GM12878 (cell line): ENCODE measurements around the gene BTG4. TPM values are rescaled to one million over a fixed set of nuclear protein-coding genes. Genes with fewer than 3 reads are reported as not detected.
A peak's percentile ranks its signal among the peaks of the same experiment; 100 is the strongest.

Experiments
- ATAC-seq: fragments of 200-7000 bp; cut with Tn5 transposase; 3 replicates; pipeline ENCODE4 v1.9.1; 2020; ENCODE audit warnings: mild to moderate bottlenecking, moderate library complexity
- BruUV-seq: library from RNA; stranded (reverse); fragments of 400-500 nt; replicated peaks from 2 replicates; lab custom pipeline; 2021; lab: Mats Ljungman, UMichigan
- CTCF ChIA-PET: fragments of 300-600 bp; sonication (Branson Sonifier 250); formaldehyde crosslinking; extraction: SDS; loops from one replicate; lab custom pipeline; 2021; ENCODE audit warnings: inconsistent platforms; lab: Yijun Ruan, JAX
- POLR2A ChIA-PET: fragments of 350-600 bp; formaldehyde crosslinking; extraction: SDS; loops from one replicate; lab custom pipeline; 2021; ENCODE audit warnings: inconsistent platforms; lab: Charles Lee
- RAD21 ChIA-PET: fragments of 300-600 bp; sonication (Branson Sonifier 250); formaldehyde crosslinking; loops from one replicate; lab custom pipeline; 2023; ENCODE audit warnings: antibody characterized with exemption; ENCODE audit not compliant: unreplicated experiment; lab: Charles Lee
- SMC1A ChIA-PET: fragments of 300-600 bp; sonication (Branson Sonifier 250); formaldehyde crosslinking; loops from one replicate; lab custom pipeline; 2023; ENCODE audit not compliant: unreplicated experiment, uncharacterized antibody; lab: Charles Lee
- DNase-seq: peaks from one replicate; pipeline ENCODE4 v3.0.0-alpha.2; 2011; ENCODE audit warnings: low read depth, low spot score
- FAIRE-seq: peaks from 3 replicates; lab custom pipeline; 2011; peaks lifted over from hg19 to GRCh38; lab: Jason Lieb, UNC
- H2AFZ ChIP-seq: 2 replicates; pipeline ENCODE4 v1.6.0; 2011; ENCODE audit warnings: low read depth, low read length, control low read depth; ENCODE audit not compliant: control insufficient read depth
- H3K27ac ChIP-seq: 2 replicates; pipeline ENCODE4 v1.5.1; 2011; ENCODE audit warnings: control low read depth; ENCODE audit not compliant: control insufficient read depth, insufficient read depth
- H3K27me3 ChIP-seq, 2 experiments: replicated peaks in 1 of 2; 2 replicates each; pipeline versions ENCODE4 v1.6.0 to v1.6.1; 2011; ENCODE audit warnings: low read length in 1 of 2; ENCODE audit not compliant: control insufficient read depth in 2 of 2, insufficient read depth in 2 of 2
- H3K36me3 ChIP-seq, 2 experiments: 2 replicates each; pipeline ENCODE4 v1.5.1; 2011; ENCODE audit warnings: low read length in 1 of 2; ENCODE audit not compliant: control insufficient read depth in 2 of 2, insufficient read depth in 2 of 2
- H3K4me1 ChIP-seq: 2 replicates; pipeline ENCODE4 v1.6.1; 2011; ENCODE audit warnings: mild to moderate bottlenecking, low read length, moderate library complexity, mixed read lengths; ENCODE audit not compliant: control insufficient read depth, insufficient read depth
- H3K4me2 ChIP-seq: 2 replicates; pipeline ENCODE4 v1.6.0; 2011; ENCODE audit warnings: control low read depth; ENCODE audit not compliant: control insufficient read depth, insufficient read depth
- H3K4me3 ChIP-seq: fragments of 200-600 bp; sonication (generic); 2 replicates; pipeline ENCODE4 v1.5.1; 2016
- H3K79me2 ChIP-seq: 2 replicates; pipeline ENCODE4 v1.6.0; 2011; ENCODE audit warnings: low read length; ENCODE audit not compliant: control insufficient read depth, insufficient read depth
- H3K9ac ChIP-seq: 2 replicates; pipeline ENCODE4 v1.8.0; 2011; ENCODE audit warnings: low read length, control low read depth, mixed read lengths; ENCODE audit not compliant: control insufficient read depth, insufficient read depth
- H3K9me3 ChIP-seq: replicated peaks from 3 replicates; pipeline ENCODE4 v1.5.1; 2011; ENCODE audit warnings: mild to moderate bottlenecking, low read length; ENCODE audit not compliant: control insufficient read depth, insufficient read depth
- H4K20me1 ChIP-seq: 2 replicates; pipeline ENCODE4 v1.6.0; 2011; ENCODE audit not compliant: control insufficient read depth, insufficient read depth
- BHLHE40 ChIP-seq, 2 experiments: fragments of 450-650 bp in 1 of 2; IDR thresholded peaks; 2 replicates each; pipeline ENCODE4 v1.6.1; 2011 to 2017; ENCODE audit warnings: low read depth in 2 of 2, borderline replicate concordance in 1 of 2, improper control_type of control experiment in 1 of 2, low read length in 1 of 2, mild to moderate bottlenecking in 1 of 2
- KAT2A ChIP-seq: conservative IDR thresholded peaks from 2 replicates; pipeline ENCODE4 v1.6.1; 2011; ENCODE audit warnings: low read depth, low read length; ENCODE audit not compliant: control insufficient read depth
- MEF2A ChIP-seq: IDR thresholded peaks from 2 replicates; pipeline ENCODE4 v1.6.1; 2011; ENCODE audit warnings: low read depth, mild to moderate bottlenecking, low read length, moderate library complexity; ENCODE audit not compliant: insufficient read depth
- WGBS: methylation state at CpG from one replicate; pipeline ENCODE4 v1.1.6; 2016; ENCODE audit warnings: low lambda C conversion rate; ENCODE audit not compliant: insufficient replicate concordance, insufficient coverage; ENCODE audit errors: missing lambda C conversion rate; 5-methylcytosine and 5-hydroxymethylcytosine counted together
- in situ Hi-C: fragments of 300-500 bp; cut with MboI; formaldehyde crosslinking; loops from 9 replicates; pipeline ENCODE4 v1.14.3; 2018; ENCODE audit warnings: mixed read lengths
- intact Hi-C: fragments of 100-400 bp; cut with micrococcal nuclease; formaldehyde crosslinking; loops from one replicate; pipeline ENCODE4 v1.14.2; 2022; ENCODE audit not compliant: unreplicated experiment
- polyA plus RNA-seq, 11 experiments: library from polyadenylated mRNA; depleted of rRNA in 4 of 11; unstranded in 6 of 11; stranded (reverse) in 5 of 11; fragments of >200 nt; fragmentation: Nextera tagmentation in 4 of 11; fragmentation: Illumina TruSeq in 1 of 11; extraction: Ambion mirVana in 4 of 11; extraction: Trizol in 1 of 11; gene quantifications; 1 replicate in 1 of 11; 2 replicates in 10 of 11; pipeline versions ENCODE4 v1.2.1 to v1.2.3, GENCODE V29; 2011 to 2016; ENCODE audit warnings: inconsistent platforms in 2 of 11, missing spikeins in 2 of 11, low read depth in 1 of 11
- total RNA-seq, 4 experiments: library from RNA; depleted of rRNA in 3 of 4; stranded (reverse); fragments of >200 nt in 3 of 4; fragmentation: Illumina TruSeq in 1 of 4; extraction: Trizol in 1 of 4; gene quantifications; 2 replicates each; pipeline versions ENCODE4 v1.2.1 to v1.2.3, GENCODE V29; 2013 to 2021
- TF ChIP-seq, protein P1 (sequence below): fragments of 450-650 bp; IDR thresholded peaks from 2 replicates; pipeline ENCODE4 v1.6.1; 2018; ENCODE audit warnings: mild to moderate bottlenecking, low read depth, moderate library complexity; ENCODE audit not compliant: partially characterized antibody

Gene BTG4
- total and polyA plus RNA-seq, 10 of the 15 experiments (the other 5 are each of a cell fraction or from before 2014, with no cell fraction given): 0.14 TPM; not detected in 9

- TF ChIP-seq, protein P1, sequence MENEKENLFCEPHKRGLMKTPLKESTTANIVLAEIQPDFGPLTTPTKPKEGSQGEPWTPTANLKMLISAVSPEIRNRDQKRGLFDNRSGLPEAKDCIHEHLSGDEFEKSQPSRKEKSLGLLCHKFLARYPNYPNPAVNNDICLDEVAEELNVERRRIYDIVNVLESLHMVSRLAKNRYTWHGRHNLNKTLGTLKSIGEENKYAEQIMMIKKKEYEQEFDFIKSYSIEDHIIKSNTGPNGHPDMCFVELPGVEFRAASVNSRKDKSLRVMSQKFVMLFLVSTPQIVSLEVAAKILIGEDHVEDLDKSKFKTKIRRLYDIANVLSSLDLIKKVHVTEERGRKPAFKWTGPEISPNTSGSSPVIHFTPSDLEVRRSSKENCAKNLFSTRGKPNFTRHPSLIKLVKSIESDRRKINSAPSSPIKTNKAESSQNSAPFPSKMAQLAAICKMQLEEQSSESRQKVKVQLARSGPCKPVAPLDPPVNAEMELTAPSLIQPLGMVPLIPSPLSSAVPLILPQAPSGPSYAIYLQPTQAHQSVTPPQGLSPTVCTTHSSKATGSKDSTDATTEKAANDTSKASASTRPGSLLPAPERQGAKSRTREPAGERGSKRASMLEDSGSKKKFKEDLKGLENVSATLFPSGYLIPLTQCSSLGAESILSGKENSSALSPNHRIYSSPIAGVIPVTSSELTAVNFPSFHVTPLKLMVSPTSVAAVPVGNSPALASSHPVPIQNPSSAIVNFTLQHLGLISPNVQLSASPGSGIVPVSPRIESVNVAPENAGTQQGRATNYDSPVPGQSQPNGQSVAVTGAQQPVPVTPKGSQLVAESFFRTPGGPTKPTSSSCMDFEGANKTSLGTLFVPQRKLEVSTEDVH: no peak
- no peak for TF ChIP-seq MEF2A
Observed at GRCh38 chr11:111540937-111541253, 28.7 kb upstream of the BTG4 start (continued).

DNA sequence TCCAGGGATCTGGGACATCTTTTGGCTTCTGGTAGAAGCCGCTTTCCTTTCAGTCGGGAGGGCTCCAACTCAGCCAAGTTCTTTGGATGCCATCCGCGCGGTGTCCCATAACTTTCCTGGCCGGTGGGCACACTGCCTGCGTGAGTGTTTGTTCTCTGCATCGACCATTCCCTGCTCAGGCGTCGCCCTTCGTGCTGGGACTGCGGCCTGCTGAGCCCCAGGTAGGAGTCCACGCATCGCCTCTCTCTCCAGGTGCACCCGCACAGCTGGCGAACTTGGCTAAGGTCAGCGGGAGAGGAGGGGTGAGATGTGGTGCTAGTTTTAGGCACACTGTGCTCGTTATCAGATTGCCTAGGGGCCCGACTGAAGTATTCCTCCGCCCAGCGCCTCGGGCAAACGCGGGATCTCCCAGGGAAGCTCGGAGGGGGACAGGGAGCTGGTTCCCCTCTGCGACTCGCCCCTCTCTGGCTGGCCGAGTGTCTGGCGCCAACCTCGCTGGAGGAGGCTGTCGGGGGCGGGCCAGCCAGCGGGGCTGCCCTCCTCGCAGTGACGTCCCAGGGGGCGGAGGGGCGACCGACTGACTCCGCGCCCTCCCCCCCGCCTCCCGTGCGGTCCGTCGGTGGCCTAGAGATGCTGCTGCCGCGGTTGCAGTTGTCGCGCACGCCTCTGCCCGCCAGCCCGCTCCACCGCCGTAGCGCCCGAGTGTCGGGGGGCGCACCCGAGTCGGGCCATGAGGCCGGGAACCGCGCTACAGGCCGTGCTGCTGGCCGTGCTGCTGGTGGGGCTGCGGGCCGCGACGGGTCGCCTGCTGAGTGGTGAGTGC, 28.1 kb upstream of the BTG4 start, which contains the start of gene LAYN:
Gene LAYN (plus strand): TSS at position 607 of the 823 bp plus-strand sequence. CDS start 124 bp downstream, at position 731.
- H3K27ac ChIP-seq: no peak within 1 kb of the TSS
- FAIRE-seq (no peak), ATAC-seq (peak; percentile 54), DNase-seq (no peak)
- in situ Hi-C loops: no loop called here
- ChIA-PET RAD21 (no interaction called here), SMC1A (interaction anchor here (0.7 to 1.8 kb wide), 3 partner anchors 14 to 23 kb away, joined by 3 to 4 read pairs (median 3); no protein-coding TSS in a partner anchor), POLR2A (no interaction called here), CTCF (no interaction called here)
- H3K36me3 ChIP-seq: no peaks in the 10 kb centered on the region
- H3K4me1 ChIP-seq: peaks cover 3% of the 10 kb centered on the region; the same call in 1 of the 2 replicates
- H3K27me3 ChIP-seq: peaks cover 7 to 34% of the 10 kb centered on the region in 2 experiments
- H3K9me3 ChIP-seq: no peaks in the 10 kb centered on the region; the same call in 2 of the 3 replicates
- H3K9ac ChIP-seq: no peak within 1 kb of the TSS
- BruUV-seq: no TSS peak
- intact Hi-C loops: no loop called here
- no peak within 1 kb of the TSS for H3K4me3 ChIP-seq
- TF ChIP-seq KAT2A: no peak
- TF ChIP-seq BHLHE40 (IDR thresholded peaks at IDR 0.05; ENCODE audit: borderline replicate concordance in 1 of 2, low read depth in 2 of 2, low read length in 1 of 2): peak in 1 of 2 experiments; percentile 35; a peak in 1 of 4 replicates
- no peaks in the 10 kb centered on the region for H3K79me2 ChIP-seq
- H3K4me2 ChIP-seq: no peak within 1 kb of the TSS
- H2AFZ ChIP-seq: no peak within 1 kb of the TSS; the same call in none of the 2 replicates
- H4K20me1 ChIP-seq: no peaks in the 10 kb centered on the region; the same call in 1 of the 2 replicates
- 25% methylated on average over 49 of the region's 70 CpGs for WGBS
